ENCODE measurements around the gene GALR3. TPM values are rescaled to one million over a fixed set of nuclear protein-coding genes. Genes with fewer than 3 reads are reported as not detected.

GALR3 gene, protein sequence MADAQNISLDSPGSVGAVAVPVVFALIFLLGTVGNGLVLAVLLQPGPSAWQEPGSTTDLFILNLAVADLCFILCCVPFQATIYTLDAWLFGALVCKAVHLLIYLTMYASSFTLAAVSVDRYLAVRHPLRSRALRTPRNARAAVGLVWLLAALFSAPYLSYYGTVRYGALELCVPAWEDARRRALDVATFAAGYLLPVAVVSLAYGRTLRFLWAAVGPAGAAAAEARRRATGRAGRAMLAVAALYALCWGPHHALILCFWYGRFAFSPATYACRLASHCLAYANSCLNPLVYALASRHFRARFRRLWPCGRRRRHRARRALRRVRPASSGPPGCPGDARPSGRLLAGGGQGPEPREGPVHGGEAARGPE
- not detected in 2 replicates for total RNA-seq (2014; rRNA removed; shearing (Covaris generic); ENCODE audit: low replicate concordance)

GRCh38 chr22:37823134-37823985 is at the start of gene GALR3:
Gene GALR3 (plus strand): TSS chr22:37823382. CDS start chr22:37823407, 25 bp downstream.
- no peaks in the 10 kb centered on the region for H3K27me3 ChIP-seq (ENCODE audit: low read length)
- no peaks in the 10 kb centered on the region for H3K9me2 ChIP-seq (replicated peaks; ENCODE audit: insufficient read depth, low read length)
- no peaks in the 10 kb centered on the region for H4K20me1 ChIP-seq (ENCODE audit: insufficient read depth, low read depth, low read length)
- no peak within 1 kb of the TSS for H3K4me3 ChIP-seq (ENCODE audit: low read length)
- no peak within 1 kb of the TSS for H3K9ac ChIP-seq (ENCODE audit: low read length)
- no peaks in the 10 kb centered on the region for H3K9me3 ChIP-seq (ENCODE audit: low read length)
- no peak within 1 kb of the TSS for H2AFZ ChIP-seq (ENCODE audit: low read length)
- H3K4me2 ChIP-seq (ENCODE audit: low read depth, low read length, poor library complexity, severe bottlenecking), result no peak within 1 kb of the TSS
- H3K36me3 ChIP-seq (ENCODE audit: insufficient read depth, low read length), result no peaks in the 10 kb centered on the region
- no peak for DNase-seq
- no peak within 1 kb of the TSS for H3K27ac ChIP-seq (ENCODE audit: low read length)
- H3K79me2 ChIP-seq (ENCODE audit: low read length), result no peaks in the 10 kb centered on the region
- no peaks in the 10 kb centered on the region for H3K4me1 ChIP-seq (ENCODE audit: low read length)

DNA sequence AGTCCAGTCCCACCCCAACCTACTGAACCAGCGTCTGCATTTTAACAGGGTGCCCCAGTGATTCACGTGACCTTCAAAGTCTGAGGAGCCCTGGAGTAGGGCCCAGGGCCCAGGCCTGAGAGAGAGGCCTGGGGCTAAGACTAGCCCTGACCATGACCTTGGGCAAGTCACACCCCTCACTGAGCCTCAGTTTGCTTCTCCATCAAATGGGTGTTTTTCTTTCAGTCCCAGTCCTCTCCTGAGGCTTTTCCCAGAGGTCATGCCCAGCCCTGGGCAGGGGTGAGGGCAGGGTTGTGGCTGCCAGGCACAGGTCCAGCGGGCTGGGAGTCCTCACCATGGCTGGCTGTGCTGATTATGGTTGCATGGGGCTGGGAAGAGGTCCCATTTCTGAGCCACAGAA is 48.5 kb upstream of the GALR3 start:
- Histone ChIP-seq H3K9ac (ENCODE audit: low read length) (no peak overlapping the region), H3K27me3 (ENCODE audit: low read length) (no peaks in the 10 kb centered on the region), H3K27ac (ENCODE audit: low read length) (no peak overlapping the region), H3K9me3 (ENCODE audit: low read length) (no peaks in the 10 kb centered on the region), H4K20me1 (ENCODE audit: insufficient read depth, low read depth, low read length) (no peaks in the 10 kb centered on the region), H3K4me3 (ENCODE audit: low read length) (no peak overlapping the region), H3K4me1 (ENCODE audit: low read length) (peaks cover 19% of the 10 kb centered on the region), H3K9me2 (replicated peaks; ENCODE audit: insufficient read depth, low read length) (no peaks in the 10 kb centered on the region), H3K79me2 (ENCODE audit: low read length) (no peaks in the 10 kb centered on the region), H2AFZ (ENCODE audit: low read length) (no peak overlapping the region), H3K36me3 (ENCODE audit: insufficient read depth, low read length) (no peaks in the 10 kb centered on the region), H3K4me2 (ENCODE audit: low read depth, low read length, poor library complexity, severe bottlenecking) (no peak overlapping the region)
- no peak for DNase-seq

GRCh38 chr22:37775785-37776638 is 47.2 kb upstream of the GALR3 start:
- Histone ChIP-seq H3K9ac (ENCODE audit: low read length) (no peak overlapping the region), H3K36me3 (ENCODE audit: insufficient read depth, low read length) (no peaks in the 10 kb centered on the region), H3K4me3 (ENCODE audit: low read length) (no peak overlapping the region), H3K4me2 (ENCODE audit: low read depth, low read length, poor library complexity, severe bottlenecking) (peak overlapping the region; percentile 45), H3K4me1 (ENCODE audit: low read length) (peaks cover 19% of the 10 kb centered on the region), H3K9me2 (replicated peaks; ENCODE audit: insufficient read depth, low read length) (no peaks in the 10 kb centered on the region), H4K20me1 (ENCODE audit: insufficient read depth, low read depth, low read length) (no peaks in the 10 kb centered on the region), H2AFZ (ENCODE audit: low read length) (no peak overlapping the region), H3K79me2 (ENCODE audit: low read length) (no peaks in the 10 kb centered on the region), H3K9me3 (ENCODE audit: low read length) (no peaks in the 10 kb centered on the region), H3K27me3 (ENCODE audit: low read length) (no peaks in the 10 kb centered on the region), H3K27ac (ENCODE audit: low read length) (no peak overlapping the region)
- no peak for DNase-seq

GRCh38 chr22:37776639-37777005 is 46.6 kb upstream of the GALR3 start:
- peaks cover 19% of the 10 kb centered on the region for H3K4me1 ChIP-seq (ENCODE audit: low read length)
- no peaks in the 10 kb centered on the region for H3K79me2 ChIP-seq (ENCODE audit: low read length)
- no peak for DNase-seq
- H3K9ac ChIP-seq (ENCODE audit: low read length), result 0 out of 2 replicates have a peak overlapping the region, but pooled peaks have one; percentile 11
- peak overlapping the region; percentile 45 for H3K4me2 ChIP-seq (ENCODE audit: low read depth, low read length, poor library complexity, severe bottlenecking)
- H3K36me3 ChIP-seq (ENCODE audit: insufficient read depth, low read length), result no peaks in the 10 kb centered on the region
- no peaks in the 10 kb centered on the region for H3K27me3 ChIP-seq (ENCODE audit: low read length)
- no peak overlapping the region for H3K4me3 ChIP-seq (ENCODE audit: low read length)
- H4K20me1 ChIP-seq (ENCODE audit: insufficient read depth, low read depth, low read length), result no peaks in the 10 kb centered on the region
- H3K9me3 ChIP-seq (ENCODE audit: low read length), result no peaks in the 10 kb centered on the region
- no peaks in the 10 kb centered on the region for H3K9me2 ChIP-seq (replicated peaks; ENCODE audit: insufficient read depth, low read length)
- no peak overlapping the region for H2AFZ ChIP-seq (ENCODE audit: low read length)
- H3K27ac ChIP-seq (ENCODE audit: low read length), result no peak overlapping the region

GRCh38 chr22:37777122-37777687 is 46.0 kb upstream of the GALR3 start:
- Histone ChIP-seq H4K20me1 (ENCODE audit: insufficient read depth, low read depth, low read length) (no peaks in the 10 kb centered on the region), H3K9ac (ENCODE audit: low read length) (0 out of 2 replicates have a peak overlapping the region, but pooled peaks have one; percentile 11), H3K9me2 (replicated peaks; ENCODE audit: insufficient read depth, low read length) (no peaks in the 10 kb centered on the region), H3K9me3 (ENCODE audit: low read length) (no peaks in the 10 kb centered on the region), H3K79me2 (ENCODE audit: low read length) (no peaks in the 10 kb centered on the region), H3K27me3 (ENCODE audit: low read length) (no peaks in the 10 kb centered on the region), H3K4me2 (ENCODE audit: low read depth, low read length, poor library complexity, severe bottlenecking) (peak overlapping the region; percentile 45), H3K36me3 (ENCODE audit: insufficient read depth, low read length) (no peaks in the 10 kb centered on the region), H3K4me1 (ENCODE audit: low read length) (peaks cover 19% of the 10 kb centered on the region), H2AFZ (ENCODE audit: low read length) (no peak overlapping the region), H3K4me3 (ENCODE audit: low read length) (peak overlapping the region; percentile 16; the same call in 1 of the 2 replicates), H3K27ac (ENCODE audit: low read length) (no peak overlapping the region)
- peak; percentile 73 for DNase-seq

- H3K27ac ChIP-seq (ENCODE audit: low read length), result no peak overlapping the region
- H3K4me1 ChIP-seq (ENCODE audit: low read length), result peaks cover 19% of the 10 kb centered on the region
- H3K4me3 ChIP-seq (ENCODE audit: low read length), result no peak overlapping the region
- no peaks in the 10 kb centered on the region for H3K9me3 ChIP-seq (ENCODE audit: low read length)
- H3K9ac ChIP-seq (ENCODE audit: low read length), result no peak overlapping the region
- H3K36me3 ChIP-seq (ENCODE audit: insufficient read depth, low read length), result no peaks in the 10 kb centered on the region
- H3K4me2 ChIP-seq (ENCODE audit: low read depth, low read length, poor library complexity, severe bottlenecking), result no peak overlapping the region
- H3K9me2 ChIP-seq (replicated peaks; ENCODE audit: insufficient read depth, low read length), result no peaks in the 10 kb centered on the region
- H4K20me1 ChIP-seq (ENCODE audit: insufficient read depth, low read depth, low read length), result no peaks in the 10 kb centered on the region
- no peaks in the 10 kb centered on the region for H3K79me2 ChIP-seq (ENCODE audit: low read length)
- H3K27me3 ChIP-seq (ENCODE audit: low read length), result no peaks in the 10 kb centered on the region
- no peak overlapping the region for H2AFZ ChIP-seq (ENCODE audit: low read length)
- no peak for DNase-seq
Measured at GRCh38 chr22:37778370-37779009, 44.7 kb upstream of the GALR3 start.

GRCh38 chr22:37781434-37782059 is 41.6 kb upstream of the GALR3 start:
- Histone ChIP-seq H3K9me3 (ENCODE audit: low read length) (no peaks in the 10 kb centered on the region), H3K9me2 (replicated peaks; ENCODE audit: insufficient read depth, low read length) (no peaks in the 10 kb centered on the region), H3K4me3 (ENCODE audit: low read length) (no peak overlapping the region), H3K4me1 (ENCODE audit: low read length) (peaks cover 23% of the 10 kb centered on the region), H4K20me1 (ENCODE audit: insufficient read depth, low read depth, low read length) (no peaks in the 10 kb centered on the region), H2AFZ (ENCODE audit: low read length) (no peak overlapping the region), H3K4me2 (ENCODE audit: low read depth, low read length, poor library complexity, severe bottlenecking) (no peak overlapping the region), H3K79me2 (ENCODE audit: low read length) (no peaks in the 10 kb centered on the region), H3K27me3 (ENCODE audit: low read length) (no peaks in the 10 kb centered on the region), H3K9ac (ENCODE audit: low read length) (no peak overlapping the region), H3K27ac (ENCODE audit: low read length) (no peak overlapping the region), H3K36me3 (ENCODE audit: insufficient read depth, low read length) (no peaks in the 10 kb centered on the region)
- DNase-seq, result peak; percentile 56
